Esophagus squamous epithelium (tissue), 5 donors: ENCODE results near the gene B4GALT5. TPM values are rescaled to one million over a fixed set of nuclear protein-coding genes. Genes with fewer than 3 reads are reported as not detected.

ENCODE experiments used
- DNase-seq: peaks from one replicate; lab custom pipeline; 2025; lab: John Stamatoyannopoulos, UW
- H3K27ac ChIP-seq, 4 donors: fragments of 200-600 bp; sonication (generic); one replicate each; pipeline ENCODE4 v1.5.1; 2016 to 2019; ENCODE audit warnings: mild to moderate bottlenecking in 1 of 4
- H3K27me3 ChIP-seq, 4 donors: fragments of 200-600 bp; sonication (generic); 1 replicate in 3 of 4; 2 replicates in 1 of 4; pipeline versions ENCODE4 v1.5.1 to v1.6.0; 2017 to 2021; ENCODE audit warnings: antibody characterized with exemption in 1 of 4
- H3K36me3 ChIP-seq, 3 donors: fragments of 200-600 bp; sonication (generic); one replicate each; pipeline ENCODE4 v1.5.1; 2016 to 2019
- H3K4me1 ChIP-seq, 3 donors: fragments of 200-600 bp; sonication (generic); one replicate each; pipeline ENCODE4 v1.5.1; 2017 to 2019
- H3K4me3 ChIP-seq, 4 donors: fragments of 200-600 bp; sonication (generic); 1 replicate in 3 of 4; 2 replicates in 1 of 4; pipeline ENCODE4 v1.5.1; 2016 to 2019; ENCODE audit warnings: mild to moderate bottlenecking in 2 of 4, moderate library complexity in 1 of 4
- H3K9me3 ChIP-seq, 3 donors: fragments of 200-600 bp; sonication (generic); one replicate each; pipeline ENCODE4 v1.5.1; 2016 to 2019
- POLR2A ChIP-seq, 4 donors: fragments of 450-650 bp; IDR thresholded peaks; one replicate each; pipeline ENCODE4 v1.6.1; 2017; ENCODE audit warnings: antibody characterized with exemption in 4 of 4, mild to moderate bottlenecking in 4 of 4, moderate library complexity in 3 of 4
- WGBS, 2 donors: methylation state at CpG; one replicate each; pipeline ENCODE4 v1.1.5; 2018; 5-methylcytosine and 5-hydroxymethylcytosine counted together
- intact Hi-C: fragments of 100-400 bp; cut with DNase I; formaldehyde crosslinking; loops from one replicate; pipeline ENCODE4 v1.15.0; 2022
- total RNA-seq, 4 donors: library from RNA; depleted of rRNA; stranded (reverse); fragments of >200 nt; gene quantifications; one replicate each; pipeline ENCODE4 v1.1.0, GENCODE V29; 2016
- TF ChIP-seq, protein P1 (sequence below), 6 experiments: fragments of 450-650 bp in 4 of 6; fragments of 200-600 bp in 2 of 6; sonication (generic) in 2 of 6; IDR thresholded peaks; one replicate each; pipeline ENCODE4 v1.5.1; 2016 to 2019; ENCODE audit warnings: antibody characterized with exemption in 6 of 6, mild to moderate bottlenecking in 4 of 6, moderate library complexity in 4 of 6
- donor health status: DM: yes; HTN: yes; CAD: no.

B4GALT5 gene
- total RNA-seq, 4 donors from 2014 or later, result 24.1 to 34.2 (median 25.7) TPM

DNA sequence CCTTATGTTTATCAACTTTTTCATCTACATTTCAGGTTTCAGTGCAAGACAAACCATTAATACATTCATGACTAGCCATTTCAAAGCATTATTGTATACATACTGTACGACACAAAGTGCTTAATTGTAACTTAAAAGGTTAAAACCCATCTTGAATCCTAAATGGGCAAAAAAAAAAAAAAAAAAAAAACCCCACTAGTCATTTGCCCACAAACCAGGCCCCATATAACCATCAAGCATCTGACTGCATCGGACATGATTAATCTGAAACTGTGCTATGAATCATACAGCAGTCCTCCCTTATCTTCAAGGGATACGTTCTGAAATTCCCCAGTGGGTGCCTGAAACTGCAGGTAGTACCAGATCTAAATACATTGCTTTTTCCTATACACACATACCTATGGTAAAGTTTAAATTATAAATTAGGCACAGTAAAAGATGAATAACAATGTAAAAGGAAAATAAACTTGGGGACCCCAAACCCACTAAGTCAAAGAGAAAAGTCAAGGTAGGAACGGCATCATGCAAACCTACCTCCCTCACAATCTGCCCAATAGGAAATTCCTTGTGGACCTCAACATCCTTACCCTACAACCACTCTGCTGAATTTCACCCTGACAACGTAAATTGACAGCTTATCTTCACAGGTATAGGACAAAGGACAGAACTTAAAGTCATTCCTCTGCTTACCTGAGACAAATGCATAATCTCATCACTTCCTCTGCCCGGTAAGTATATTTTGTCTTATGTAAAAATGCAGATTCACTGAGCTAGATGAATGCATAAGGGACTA, 14.3 kb downstream of the B4GALT5 start:
- Histone ChIP-seq H3K27ac (no peak overlapping the region), H3K36me3 (no peaks in the 10 kb centered on the region), H3K4me1 (peaks cover 19 to 88% (median 44%) of the 10 kb centered on the region in 3 donors), H3K9me3 (no peaks in the 10 kb centered on the region), H3K4me3 (no peak overlapping the region), H3K27me3 (no peaks in the 10 kb centered on the region)
- intact Hi-C loops, result no loop called here
- TF ChIP-seq, protein P1, sequence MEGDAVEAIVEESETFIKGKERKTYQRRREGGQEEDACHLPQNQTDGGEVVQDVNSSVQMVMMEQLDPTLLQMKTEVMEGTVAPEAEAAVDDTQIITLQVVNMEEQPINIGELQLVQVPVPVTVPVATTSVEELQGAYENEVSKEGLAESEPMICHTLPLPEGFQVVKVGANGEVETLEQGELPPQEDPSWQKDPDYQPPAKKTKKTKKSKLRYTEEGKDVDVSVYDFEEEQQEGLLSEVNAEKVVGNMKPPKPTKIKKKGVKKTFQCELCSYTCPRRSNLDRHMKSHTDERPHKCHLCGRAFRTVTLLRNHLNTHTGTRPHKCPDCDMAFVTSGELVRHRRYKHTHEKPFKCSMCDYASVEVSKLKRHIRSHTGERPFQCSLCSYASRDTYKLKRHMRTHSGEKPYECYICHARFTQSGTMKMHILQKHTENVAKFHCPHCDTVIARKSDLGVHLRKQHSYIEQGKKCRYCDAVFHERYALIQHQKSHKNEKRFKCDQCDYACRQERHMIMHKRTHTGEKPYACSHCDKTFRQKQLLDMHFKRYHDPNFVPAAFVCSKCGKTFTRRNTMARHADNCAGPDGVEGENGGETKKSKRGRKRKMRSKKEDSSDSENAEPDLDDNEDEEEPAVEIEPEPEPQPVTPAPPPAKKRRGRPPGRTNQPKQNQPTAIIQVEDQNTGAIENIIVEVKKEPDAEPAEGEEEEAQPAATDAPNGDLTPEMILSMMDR (IDR thresholded peaks at IDR 0.05), result no peak
- TF ChIP-seq POLR2A (IDR thresholded peaks at IDR 0.05), result no peak
- WGBS, 2 donors, result 43 to 55% methylated on average over 6 of the region's 6 CpGs
- no peak for DNase-seq

DNA sequence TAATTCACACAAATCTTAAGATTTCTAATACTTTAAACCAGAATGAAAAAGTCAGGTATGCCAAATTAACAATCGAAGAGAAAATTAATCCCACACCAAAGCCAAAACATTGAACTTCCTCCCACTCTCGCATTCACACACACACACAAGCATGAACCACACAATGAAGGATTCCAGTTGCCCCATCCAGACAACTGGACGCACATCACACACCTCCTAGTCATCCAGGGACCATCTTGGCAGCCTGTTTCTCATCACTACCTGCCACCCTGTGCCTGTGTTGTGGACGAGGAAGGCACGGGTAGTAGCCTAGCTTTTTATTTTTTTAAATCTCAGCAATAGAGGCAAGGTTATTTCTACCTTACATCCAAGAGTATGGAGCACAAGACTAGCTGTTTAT, 15.2 kb downstream of the B4GALT5 start:
- DNase-seq, result no peak
- Histone ChIP-seq H3K9me3 (no peaks in the 10 kb centered on the region), H3K27me3 (no peaks in the 10 kb centered on the region), H3K4me3 (no peak overlapping the region), H3K36me3 (no peaks in the 10 kb centered on the region), H3K4me1 (peaks cover 20 to 92% (median 48%) of the 10 kb centered on the region in 3 donors), H3K27ac (no peak overlapping the region)
- intact Hi-C loops, result no loop called here
- WGBS, 2 donors, result 71 to 77% methylated on average over 5 of the region's 5 CpGs
- no peak for TF ChIP-seq POLR2A (IDR thresholded peaks at IDR 0.05)
- TF ChIP-seq, protein P1 (IDR thresholded peaks at IDR 0.05), result no peak

DNA sequence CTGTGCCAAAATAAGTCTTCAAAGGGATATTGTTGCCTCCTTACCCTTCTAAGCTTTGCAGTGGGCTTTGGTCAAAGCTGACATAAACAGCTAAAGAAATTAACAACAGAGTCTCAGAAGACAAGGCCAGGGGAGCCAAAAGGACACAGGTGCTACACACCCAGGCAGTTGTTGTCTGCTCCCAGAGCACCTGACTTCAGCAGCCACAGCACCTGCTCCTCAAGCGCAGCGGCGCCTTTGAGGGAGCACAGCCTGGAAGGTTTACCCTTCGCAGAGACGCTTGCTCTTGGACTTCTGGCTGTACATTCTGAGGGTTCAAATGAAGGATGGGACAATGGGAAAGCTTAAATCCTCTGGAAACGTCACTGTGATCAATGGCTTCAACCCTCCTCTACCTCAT, 16.6 kb downstream of the B4GALT5 start:
- intact Hi-C loops, result no loop called here
- WGBS, 2 donors, result 86 to 93% methylated on average over 6 of the region's 6 CpGs
- Histone ChIP-seq H3K27ac (peak overlapping the region in 1 of 4 donors; percentile 30), H3K36me3 (no peaks in the 10 kb centered on the region), H3K27me3 (no peaks in the 10 kb centered on the region), H3K9me3 (no peaks in the 10 kb centered on the region), H3K4me1 (peaks cover 23 to 95% (median 58%) of the 10 kb centered on the region in 3 donors), H3K4me3 (no peak overlapping the region)
- no peak for DNase-seq
- no peak for TF ChIP-seq POLR2A (IDR thresholded peaks at IDR 0.05)
- TF ChIP-seq, protein P1 (IDR thresholded peaks at IDR 0.05), result no peak

DNA sequence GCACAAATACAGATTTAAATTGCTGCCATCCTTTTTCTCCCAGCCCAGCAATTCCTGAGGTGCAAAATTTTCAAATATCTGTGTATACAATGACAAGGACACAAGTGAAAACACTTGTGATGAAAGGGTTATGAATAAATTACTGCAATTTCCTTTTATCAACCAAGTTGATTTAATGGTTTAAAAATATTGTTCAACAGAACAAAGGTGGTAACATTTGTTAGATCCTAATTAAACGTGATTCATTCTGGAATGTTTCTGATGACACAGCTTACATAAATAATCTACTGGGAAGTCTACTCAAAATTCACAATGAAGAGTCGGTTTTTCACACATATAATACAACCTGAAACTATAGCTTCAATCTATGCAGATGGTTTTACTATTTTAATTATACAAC, 17.1 kb downstream of the B4GALT5 start:
- Histone ChIP-seq H3K27me3 (no peaks in the 10 kb centered on the region), H3K4me1 (peaks cover 21 to 95% (median 63%) of the 10 kb centered on the region in 3 donors), H3K27ac (peak overlapping the region in 1 of 4 donors; percentile 30), H3K9me3 (no peaks in the 10 kb centered on the region), H3K36me3 (no peaks in the 10 kb centered on the region), H3K4me3 (no peak overlapping the region)
- intact Hi-C loops, result no loop called here
- 17 to 22% methylated on average over 2 of the region's 2 CpGs for WGBS, 2 donors
- no peak for TF ChIP-seq POLR2A (IDR thresholded peaks at IDR 0.05)
- TF ChIP-seq, protein P1 (IDR thresholded peaks at IDR 0.05), result no peak
- no peak for DNase-seq

DNA sequence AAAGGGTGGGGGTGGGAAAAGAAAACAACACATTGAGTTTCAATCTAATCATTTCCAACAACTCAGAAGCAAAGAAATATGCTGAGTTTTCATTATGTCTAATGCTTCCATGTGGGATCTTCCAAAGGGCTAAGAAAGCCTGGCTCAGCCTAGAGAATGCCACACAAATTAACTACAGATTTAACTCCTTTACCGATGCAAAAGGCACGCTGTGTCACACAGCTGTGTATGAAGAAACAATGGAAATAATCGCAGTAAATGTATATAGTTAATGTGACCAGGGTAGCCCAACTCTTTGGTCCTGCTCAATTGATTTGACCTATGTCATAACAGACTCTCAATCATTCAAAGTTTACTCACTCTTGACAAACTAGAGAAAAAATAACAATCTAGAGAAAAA, 17.8 kb downstream of the B4GALT5 start:
- TF ChIP-seq, protein P1 (IDR thresholded peaks at IDR 0.05), result no peak
- TF ChIP-seq POLR2A (IDR thresholded peaks at IDR 0.05), result no peak
- WGBS, 2 donors, result 80 to 86% methylated on average over 3 of the region's 3 CpGs
- intact Hi-C loops, result no loop called here
- no peak for DNase-seq
- H3K4me1 ChIP-seq, result peaks cover 17 to 95% (median 68%) of the 10 kb centered on the region in 3 donors
- no peak overlapping the region for H3K27ac ChIP-seq
- H3K36me3 ChIP-seq, result no peaks in the 10 kb centered on the region
- no peaks in the 10 kb centered on the region for H3K9me3 ChIP-seq
- H3K27me3 ChIP-seq, result no peaks in the 10 kb centered on the region
- H3K4me3 ChIP-seq, result no peak overlapping the region
